ENCODE results near the gene PFKFB4. TPM values are rescaled to one million over a fixed set of nuclear protein-coding genes. Genes with fewer than 3 reads are reported as not detected.

Gene PFKFB4
- total RNA-seq, 5 donors from 2014 or later (not counting 1 experiment from before 2014, with no cell fraction given) = 1.8 to 4.2 (median 2.4) TPM

DNA sequence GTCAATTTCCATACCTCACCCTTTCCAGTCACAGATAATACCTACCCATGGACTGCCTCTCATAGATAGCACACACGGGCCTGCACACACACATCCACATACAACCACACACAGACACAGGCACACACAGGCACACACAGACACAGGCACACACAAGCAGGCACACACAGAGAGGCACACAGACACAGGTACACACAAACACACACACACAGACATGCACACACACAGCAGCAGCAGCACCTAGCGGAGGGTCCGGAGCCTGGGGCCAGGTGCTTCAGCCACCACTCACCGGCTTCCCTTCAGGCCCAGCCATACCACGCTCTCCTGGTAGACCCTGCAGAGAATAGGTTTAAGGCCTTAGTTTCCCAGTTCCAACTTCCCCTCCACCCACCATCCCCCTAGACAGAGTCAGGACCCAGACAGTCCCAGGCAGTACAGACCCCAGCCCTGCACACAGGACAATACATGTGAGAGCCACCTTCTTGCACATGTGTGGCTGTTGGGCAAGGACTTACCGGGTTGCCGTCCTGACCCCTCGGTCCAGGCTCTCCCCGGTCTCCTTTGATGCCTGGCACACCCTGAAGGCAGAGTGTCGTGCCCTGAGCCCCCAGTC, 17.5 kb upstream of the PFKFB4 start:
- H3K27ac Mint-ChIP-seq = no peak overlapping the region
- 90% methylated on average over 9 of the region's 10 CpGs for WGBS (ENCODE audit: insufficient coverage)
- POLR2A ChIA-PET = no interaction called here

DNA sequence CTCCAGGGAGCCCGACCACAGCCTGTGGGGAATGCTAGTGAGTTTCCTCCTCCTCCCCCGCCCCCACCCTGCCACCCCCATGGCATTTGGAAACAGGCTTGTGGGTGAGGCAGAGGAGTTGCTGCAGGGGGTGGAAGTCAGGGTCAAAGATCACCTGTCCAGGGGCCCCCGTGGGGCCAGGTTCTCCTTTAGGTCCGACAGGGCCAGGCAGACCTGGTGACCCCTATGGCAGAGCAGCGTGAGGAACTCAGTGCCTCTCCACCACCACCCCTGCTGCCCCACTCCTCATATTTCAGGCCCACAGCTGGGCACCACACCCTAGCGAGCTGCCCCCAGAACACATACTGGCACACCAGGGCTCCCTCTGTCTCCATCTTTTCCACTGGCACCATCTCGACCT, 15.9 kb upstream of the PFKFB4 start:
- H3K9me3 Mint-ChIP-seq = no peaks in the 10 kb centered on the region
- DNase-seq (no peak), ATAC-seq (replicated peaks in 1 of 4) (no peak)
- no peaks in the 10 kb centered on the region for H3K4me1 Mint-ChIP-seq
- Histone ChIP-seq H3K4me3 (ENCODE audit: control insufficient read depth in 1 of 2, extremely low read depth in 1 of 2, low read length in 1 of 2) (no peak overlapping the region), H3K4me1 (ENCODE audit: control insufficient read depth in 1 of 2, extremely low read depth in 1 of 2, insufficient read depth in 2 of 2, low read length in 2 of 2) (no peaks in the 10 kb centered on the region), H3K27ac (ENCODE audit: low read length) (no peak overlapping the region), H3K27me3 (replicated peaks in 1 of 2; ENCODE audit: control insufficient read depth in 2 of 2, extremely low read depth in 1 of 2, insufficient read depth in 2 of 2, low read length in 1 of 2) (no peaks in the 10 kb centered on the region), H3K36me3 (ENCODE audit: control insufficient read depth in 2 of 2, extremely low read depth in 1 of 2, insufficient read depth in 1 of 2, low read length in 1 of 2) (no peaks in the 10 kb centered on the region), H3K9me3 (no peaks in the 10 kb centered on the region)
- H3K27ac Mint-ChIP-seq = no peak overlapping the region
- whole genome bisulfite sequencing (ENCODE audit: insufficient coverage) = 80% methylated on average over 2 of the region's 7 CpGs
- POLR2A ChIA-PET = interaction anchor here (0.6 kb wide), 2 partner anchors 109 to 131 kb away, joined by 5 to 6 read pairs; no protein-coding TSS in a partner anchor
- CTCF ChIA-PET = no interaction called here
- H3K4me3 Mint-ChIP-seq = no peak overlapping the region
- no peaks in the 10 kb centered on the region for H3K27me3 Mint-ChIP-seq
- no peaks in the 10 kb centered on the region for H3K36me3 Mint-ChIP-seq

More for the DNA sequence above, 17.5 kb upstream of the PFKFB4 start:
- Mint-ChIP-seq H3K4me3 (no peak overlapping the region), H3K27me3 (no peaks in the 10 kb centered on the region), H3K9me3 (no peaks in the 10 kb centered on the region), H3K36me3 (no peaks in the 10 kb centered on the region), H3K4me1 (no peaks in the 10 kb centered on the region)
- H3K27ac ChIP-seq (ENCODE audit: low read length) = no peak overlapping the region
- no peaks in the 10 kb centered on the region for H3K36me3 ChIP-seq (ENCODE audit: control insufficient read depth in 2 of 2, extremely low read depth in 1 of 2, insufficient read depth in 1 of 2, low read length in 1 of 2)
- H3K9me3 ChIP-seq = no peaks in the 10 kb centered on the region
- no peaks in the 10 kb centered on the region for H3K4me1 ChIP-seq (ENCODE audit: control insufficient read depth in 1 of 2, extremely low read depth in 1 of 2, insufficient read depth in 2 of 2, low read length in 2 of 2)
- H3K4me3 ChIP-seq (ENCODE audit: control insufficient read depth in 1 of 2, extremely low read depth in 1 of 2, low read length in 1 of 2) = no peak overlapping the region
- DNase-seq (no peak), ATAC-seq (replicated peaks in 1 of 4) (no peak)
- CTCF ChIA-PET = no interaction called here
- no peaks in the 10 kb centered on the region for H3K27me3 ChIP-seq (replicated peaks in 1 of 2; ENCODE audit: control insufficient read depth in 2 of 2, extremely low read depth in 1 of 2, insufficient read depth in 2 of 2, low read length in 1 of 2)

DNA sequence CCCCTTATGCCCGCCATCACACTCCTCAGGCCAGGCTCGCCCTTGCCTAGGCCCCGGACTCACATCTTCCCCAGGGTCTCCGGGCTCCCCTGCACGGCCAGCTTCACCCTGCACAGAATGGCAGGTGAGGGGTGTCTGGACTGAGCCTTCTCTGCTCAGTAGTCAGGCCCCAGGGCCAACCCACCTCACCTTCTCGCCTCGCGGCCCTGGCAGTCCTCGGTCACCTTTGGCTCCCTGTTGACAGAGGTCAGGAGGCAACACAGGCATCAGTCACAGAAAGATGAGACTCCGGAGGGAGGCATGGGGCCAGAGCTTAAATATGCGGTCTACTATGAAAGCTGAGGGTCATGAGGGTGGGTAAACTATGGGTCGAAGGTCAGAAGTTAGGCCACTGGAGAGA, 15.3 kb upstream of the PFKFB4 start:
- 97% methylated on average over 6 of the region's 12 CpGs for WGBS (ENCODE audit: insufficient coverage)
- no peak for ATAC-seq (replicated peaks in 1 of 4)

DNA sequence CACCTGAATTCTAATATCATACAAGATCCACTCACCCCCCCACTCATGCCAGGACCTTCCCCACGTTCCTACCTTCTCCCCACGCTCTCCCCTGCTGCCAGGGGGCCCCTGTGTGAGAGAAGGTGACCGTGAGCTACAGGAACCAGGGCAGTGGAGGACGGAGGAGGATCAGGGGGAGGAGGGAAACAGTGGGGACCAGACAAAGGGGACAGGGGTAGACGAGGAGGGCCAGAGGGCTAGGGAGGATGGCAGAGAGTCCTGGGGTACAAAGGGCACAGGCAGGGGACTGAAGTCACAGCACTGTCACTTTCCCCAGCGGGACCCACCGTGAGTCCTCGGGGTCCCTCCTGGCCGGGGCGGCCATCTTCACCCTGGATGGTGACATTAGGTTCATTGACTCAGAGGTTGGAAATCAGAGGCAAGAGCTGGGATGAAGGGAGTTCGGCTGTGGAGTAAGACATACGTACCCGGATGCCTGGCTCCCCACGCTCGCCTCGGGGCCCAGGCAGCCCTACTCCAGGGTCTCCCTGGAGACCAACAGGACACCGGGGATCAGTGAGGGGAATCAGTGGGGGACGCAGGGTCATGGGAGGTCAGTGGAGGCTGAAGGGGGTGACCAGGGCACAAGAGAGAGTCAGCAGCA, 13.3 kb upstream of the PFKFB4 start:
- Mint-ChIP-seq H3K4me1 (no peaks in the 10 kb centered on the region), H3K27me3 (no peaks in the 10 kb centered on the region), H3K27ac (no peak overlapping the region), H3K4me3 (no peak overlapping the region), H3K9me3 (no peaks in the 10 kb centered on the region), H3K36me3 (no peaks in the 10 kb centered on the region)
- Histone ChIP-seq H3K4me3 (ENCODE audit: control insufficient read depth in 1 of 2, extremely low read depth in 1 of 2, low read length in 1 of 2) (no peak overlapping the region), H3K27ac (ENCODE audit: low read length) (no peak overlapping the region), H3K9me3 (no peaks in the 10 kb centered on the region), H3K4me1 (ENCODE audit: control insufficient read depth in 1 of 2, extremely low read depth in 1 of 2, insufficient read depth in 2 of 2, low read length in 2 of 2) (no peaks in the 10 kb centered on the region), H3K27me3 (replicated peaks in 1 of 2; ENCODE audit: control insufficient read depth in 2 of 2, extremely low read depth in 1 of 2, insufficient read depth in 2 of 2, low read length in 1 of 2) (no peaks in the 10 kb centered on the region), H3K36me3 (ENCODE audit: control insufficient read depth in 2 of 2, extremely low read depth in 1 of 2, insufficient read depth in 1 of 2, low read length in 1 of 2) (no peaks in the 10 kb centered on the region)
- no peak for DNase-seq
- ChIA-PET CTCF (no interaction called here), POLR2A (no interaction called here)
- 91% methylated on average over 13 of the region's 18 CpGs for WGBS (ENCODE audit: insufficient coverage)
- ATAC-seq (replicated peaks in 1 of 4) = no peak

More for the DNA sequence above, 15.3 kb upstream of the PFKFB4 start:
- Histone ChIP-seq H3K4me1 (ENCODE audit: control insufficient read depth in 1 of 2, extremely low read depth in 1 of 2, insufficient read depth in 2 of 2, low read length in 2 of 2) (no peaks in the 10 kb centered on the region), H3K27ac (ENCODE audit: low read length) (no peak overlapping the region), H3K27me3 (replicated peaks in 1 of 2; ENCODE audit: control insufficient read depth in 2 of 2, extremely low read depth in 1 of 2, insufficient read depth in 2 of 2, low read length in 1 of 2) (no peaks in the 10 kb centered on the region), H3K4me3 (ENCODE audit: control insufficient read depth in 1 of 2, extremely low read depth in 1 of 2, low read length in 1 of 2) (no peak overlapping the region), H3K9me3 (no peaks in the 10 kb centered on the region), H3K36me3 (ENCODE audit: control insufficient read depth in 2 of 2, extremely low read depth in 1 of 2, insufficient read depth in 1 of 2, low read length in 1 of 2) (no peaks in the 10 kb centered on the region)
- ChIA-PET POLR2A (interaction anchor here in 1 of 2 donors (0.6 kb wide), 1 partner anchor 108 kb away, joined by 5 read pairs; no protein-coding TSS in a partner anchor), CTCF (no interaction called here)
- no peak overlapping the region for H3K4me3 Mint-ChIP-seq
- no peaks in the 10 kb centered on the region for H3K36me3 Mint-ChIP-seq
- no peak for DNase-seq
- H3K27me3 Mint-ChIP-seq = no peaks in the 10 kb centered on the region
- no peak overlapping the region for H3K27ac Mint-ChIP-seq
- no peaks in the 10 kb centered on the region for H3K9me3 Mint-ChIP-seq
- H3K4me1 Mint-ChIP-seq = no peaks in the 10 kb centered on the region

DNA sequence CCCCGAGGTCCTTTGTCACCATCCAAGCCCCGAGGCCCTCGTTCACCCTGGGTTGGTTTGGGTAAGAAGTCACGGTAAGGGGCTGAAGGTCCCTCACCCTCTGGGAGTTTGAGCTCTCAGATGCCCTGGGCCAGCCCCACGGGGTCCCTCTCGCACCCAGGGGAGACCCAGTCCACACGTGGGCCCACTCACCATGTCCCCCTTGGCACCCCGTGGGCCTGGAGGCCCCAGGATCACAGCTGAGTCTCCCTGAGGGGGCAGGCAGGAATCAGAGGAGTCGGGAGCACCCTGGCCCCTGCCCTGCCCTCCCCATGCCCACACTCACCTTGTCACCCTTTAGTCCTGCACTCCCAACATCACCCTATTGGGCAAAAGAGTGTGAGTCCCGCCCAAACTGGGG, 12.8 kb upstream of the PFKFB4 start:
- Histone ChIP-seq H3K4me3 (ENCODE audit: control insufficient read depth in 1 of 2, extremely low read depth in 1 of 2, low read length in 1 of 2) (no peak overlapping the region), H3K27ac (ENCODE audit: low read length) (no peak overlapping the region), H3K9me3 (no peaks in the 10 kb centered on the region), H3K27me3 (replicated peaks in 1 of 2; ENCODE audit: control insufficient read depth in 2 of 2, extremely low read depth in 1 of 2, insufficient read depth in 2 of 2, low read length in 1 of 2) (no peaks in the 10 kb centered on the region), H3K36me3 (ENCODE audit: control insufficient read depth in 2 of 2, extremely low read depth in 1 of 2, insufficient read depth in 1 of 2, low read length in 1 of 2) (no peaks in the 10 kb centered on the region), H3K4me1 (ENCODE audit: control insufficient read depth in 1 of 2, extremely low read depth in 1 of 2, insufficient read depth in 2 of 2, low read length in 2 of 2) (peaks cover 0 to 2% of the 10 kb centered on the region in 2 experiments)
- Mint-ChIP-seq H3K4me3 (no peak overlapping the region), H3K36me3 (no peaks in the 10 kb centered on the region), H3K27me3 (no peaks in the 10 kb centered on the region), H3K27ac (no peak overlapping the region), H3K4me1 (no peaks in the 10 kb centered on the region), H3K9me3 (no peaks in the 10 kb centered on the region)
- ATAC-seq (replicated peaks in 1 of 4) = no peak
- ChIA-PET CTCF (no interaction called here), POLR2A (no interaction called here)
- no peak for DNase-seq
- WGBS (ENCODE audit: insufficient coverage) = 65% methylated on average over 8 of the region's 10 CpGs

DNA sequence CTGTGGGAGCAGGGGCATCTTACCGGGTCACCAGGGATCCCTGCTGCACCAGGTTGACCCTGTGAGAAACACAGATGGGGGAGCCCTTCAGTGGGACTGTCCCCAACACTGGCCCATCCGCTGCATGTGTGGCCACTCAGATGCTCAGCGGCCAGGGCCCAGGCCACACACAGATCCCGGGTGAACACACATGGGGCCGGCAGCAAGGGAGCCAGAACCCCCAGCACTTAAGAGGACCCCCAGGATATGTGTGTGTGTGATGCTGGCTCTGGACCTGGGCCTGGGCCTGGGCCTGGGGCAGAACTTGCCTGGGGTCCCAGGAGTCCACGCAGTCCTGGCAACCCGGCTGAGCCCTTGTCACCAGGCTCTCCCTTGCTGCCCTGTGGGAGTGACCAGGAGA, 11.9 kb upstream of the PFKFB4 start:
- ChIA-PET CTCF (interaction anchor here in 1 of 2 donors (0.5 kb wide), 1 partner anchor 133 kb away, joined by 3 read pairs; no protein-coding TSS in a partner anchor), POLR2A (no interaction called here)
- no peak for ATAC-seq (replicated peaks in 1 of 4)
- peaks cover 0 to 10% of the 10 kb centered on the region in 2 experiments for H3K4me1 ChIP-seq (ENCODE audit: control insufficient read depth in 1 of 2, extremely low read depth in 1 of 2, insufficient read depth in 2 of 2, low read length in 2 of 2)
- no peak for DNase-seq
- H3K9me3 ChIP-seq = no peaks in the 10 kb centered on the region
- H3K27ac ChIP-seq (ENCODE audit: low read length) = no peak overlapping the region
- 87% methylated on average over 7 of the region's 7 CpGs for WGBS (ENCODE audit: insufficient coverage)
- H3K27me3 ChIP-seq (replicated peaks in 1 of 2; ENCODE audit: control insufficient read depth in 2 of 2, extremely low read depth in 1 of 2, insufficient read depth in 2 of 2, low read length in 1 of 2) = no peaks in the 10 kb centered on the region
- Mint-ChIP-seq H3K27me3 (no peaks in the 10 kb centered on the region), H3K27ac (no peak overlapping the region), H3K4me1 (peaks cover 0 to 6% (median 0%) of the 10 kb centered on the region in 3 donors), H3K9me3 (no peaks in the 10 kb centered on the region), H3K36me3 (no peaks in the 10 kb centered on the region), H3K4me3 (no peak overlapping the region)
- H3K4me3 ChIP-seq (ENCODE audit: control insufficient read depth in 1 of 2, extremely low read depth in 1 of 2, low read length in 1 of 2) = no peak overlapping the region
- no peaks in the 10 kb centered on the region for H3K36me3 ChIP-seq (ENCODE audit: control insufficient read depth in 2 of 2, extremely low read depth in 1 of 2, insufficient read depth in 1 of 2, low read length in 1 of 2)
